ENCODE data around the gene ZNF358. TPM values are rescaled to one million over a fixed set of nuclear protein-coding genes. Genes with fewer than 3 reads are reported as not detected.

ZNF358 gene
- total RNA-seq, 1 donor from 2014 or later: 163 TPM

- no peak for TF ChIP-seq CTCF (IDR thresholded peaks at IDR 0.05)
- H3K4me1 ChIP-seq: no peaks in the 10 kb centered on the region
- DNase-seq (ENCODE audit: low spot score in 2 of 2): no peak
Measured at GRCh38 chr19:7565332-7565731, 49.4 kb downstream of the ZNF358 start.

More at GRCh38 chr19:7565332-7565731, 49.4 kb downstream of the ZNF358 start:
- Histone ChIP-seq H3K27ac (no peak overlapping the region), H3K27me3 (no peaks in the 10 kb centered on the region), H3K9me3 (no peaks in the 10 kb centered on the region), H3K36me3 (peaks cover 14 to 22% of the 10 kb centered on the region in 2 donors), H3K4me3 (no peak overlapping the region)
- intact Hi-C loops (cut with DNase I): no loop called here

Other genes with a start within 250 kb of the ZNF358 start
- 39.3 TPM for gene INSR, start 221.7 kb upstream of the ZNF358 start, total RNA-seq
- gene ARHGEF18, start 167.2 kb upstream of the ZNF358 start, total RNA-seq: 31.3 TPM
- not detected for gene PEX11G, start 27.1 kb upstream of the ZNF358 start, total RNA-seq
- gene MCOLN1, start 6.5 kb downstream of the ZNF358 start, total RNA-seq: 11.9 TPM
- 190 TPM for gene PNPLA6, start 19.6 kb downstream of the ZNF358 start, total RNA-seq
- not detected for gene CAMSAP3, start 79.8 kb downstream of the ZNF358 start, total RNA-seq
- 18.4 TPM for gene XAB2, start 113.4 kb downstream of the ZNF358 start, total RNA-seq
- not detected for gene PET100, start 113.7 kb downstream of the ZNF358 start, total RNA-seq
- not detected for gene PCP2, start 117.6 kb downstream of the ZNF358 start, total RNA-seq
- 26.6 TPM for gene STXBP2, start 121.0 kb downstream of the ZNF358 start, total RNA-seq
- not detected for gene RETN, start 152.9 kb downstream of the ZNF358 start, total RNA-seq
- not detected for gene MCEMP1, start 161.0 kb downstream of the ZNF358 start, total RNA-seq
- gene TRAPPC5, start 164.7 kb downstream of the ZNF358 start, total RNA-seq: 166 TPM
- not detected for gene FCER2, start 186.0 kb downstream of the ZNF358 start, total RNA-seq
- gene CLEC4G, start 216.0 kb downstream of the ZNF358 start, total RNA-seq: 1.7 TPM
- gene CD209, start 231.4 kb downstream of the ZNF358 start, total RNA-seq: 12.6 TPM
- gene CLEC4M, start 247.1 kb downstream of the ZNF358 start, total RNA-seq: not detected

Measured in ascending aorta (tissue), 2 donors.